Stimulated activated CD4-positive, alpha-beta T cell treated with anti-CD3 and anti-CD28 coated beads, Interleukin-1b, Interleukin-23, amount 100 ng/mL, for 1 hour (primary cell): ENCODE results near the gene BTBD9.

Experiments used
- DNase-seq, 2 donors: peaks; one replicate each; pipeline ENCODE4 v3.0.0-alpha.2; 2020; ENCODE audit warnings: low read depth in 2 of 2

The BTBD9 gene

DNA sequence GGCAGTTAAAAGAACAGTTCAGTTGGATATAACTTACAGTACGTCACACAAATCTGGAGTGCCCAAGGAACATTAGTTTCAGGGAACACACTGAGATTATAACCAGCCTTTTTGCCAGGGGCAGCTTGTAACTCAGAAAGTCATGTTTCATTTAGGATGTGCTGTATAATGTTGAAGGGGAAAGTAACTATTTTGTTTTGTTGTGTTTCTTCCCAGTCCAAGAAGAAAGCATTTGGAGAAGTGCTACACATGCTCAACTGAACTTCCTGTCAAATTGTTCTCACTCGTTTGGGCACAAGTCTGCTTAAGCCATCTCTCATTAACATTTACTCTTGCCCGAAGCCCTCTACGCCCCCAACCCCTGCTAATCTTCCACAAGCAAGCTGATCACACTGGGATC, 157.9 kb downstream of the BTBD9 start:
- DNase-seq, result no peak

DNA sequence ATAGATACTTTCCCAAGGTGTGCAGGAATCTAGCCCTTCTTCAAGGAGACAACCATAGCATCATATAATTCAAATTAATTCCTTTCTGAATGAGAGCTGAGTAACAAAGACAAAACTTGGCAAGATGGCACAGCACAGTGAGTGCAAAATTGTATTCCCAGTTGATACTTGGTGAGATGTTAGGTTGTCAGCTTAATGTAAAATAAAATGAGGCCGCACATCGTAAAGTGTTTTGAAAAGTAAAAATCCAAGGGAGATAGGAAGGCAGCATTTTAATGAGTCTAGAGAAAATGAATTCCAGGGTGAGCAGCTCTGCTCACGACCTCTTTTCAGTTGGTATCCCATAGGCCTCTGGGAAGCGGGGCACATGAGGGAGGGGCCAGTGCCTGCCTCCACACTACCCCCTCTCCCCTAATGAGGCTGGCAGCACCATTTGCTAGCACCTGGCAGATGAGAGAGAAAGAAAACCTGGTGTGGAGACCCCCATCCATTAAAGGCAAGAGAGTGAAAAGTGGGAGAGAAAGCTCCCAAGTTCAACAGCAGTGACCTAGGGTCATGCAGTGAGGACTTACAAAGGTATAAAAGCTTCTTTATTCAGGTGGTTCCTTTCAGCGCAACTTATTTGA, 158.4 kb downstream of the BTBD9 start:
- no peak for DNase-seq

DNA sequence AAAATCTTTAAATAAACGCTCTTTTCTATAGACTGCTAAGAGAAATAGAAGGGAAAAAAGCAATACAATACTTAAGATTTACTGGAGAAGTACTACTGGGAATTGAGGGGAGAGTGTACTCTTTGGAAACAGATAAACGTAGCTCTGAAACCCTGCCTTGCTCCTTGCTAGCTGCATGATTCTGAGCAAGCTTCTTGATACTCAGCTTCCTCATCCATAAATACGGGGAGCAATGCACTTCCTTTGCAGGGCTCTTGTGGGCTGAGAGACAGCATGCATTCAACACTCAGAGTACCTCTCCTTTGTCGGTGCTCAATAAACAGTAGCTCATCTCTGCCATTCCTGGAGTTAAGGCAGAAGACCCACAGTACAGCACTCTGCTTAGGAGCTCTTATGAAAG, 159.7 kb downstream of the BTBD9 start:
- no peak for DNase-seq

DNA sequence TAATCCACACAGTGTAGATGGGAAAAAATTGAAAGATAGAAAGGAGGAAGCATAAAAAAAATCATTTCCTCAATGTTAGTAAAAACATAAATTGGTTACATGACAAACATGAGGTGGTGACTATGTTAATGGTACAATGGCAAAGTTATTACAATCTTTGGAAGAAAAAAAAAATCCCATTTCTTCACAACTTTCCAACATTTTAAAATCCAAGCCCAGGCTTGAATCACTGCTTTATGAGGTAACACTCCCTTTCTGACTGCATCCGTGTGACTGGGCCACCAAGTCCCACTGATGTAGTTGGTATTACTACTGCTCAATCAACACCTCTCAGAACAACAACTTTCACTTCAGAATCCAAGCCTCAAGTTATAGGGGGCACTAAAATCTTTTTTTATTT, 160.4 kb downstream of the BTBD9 start:
- no peak for DNase-seq

DNA sequence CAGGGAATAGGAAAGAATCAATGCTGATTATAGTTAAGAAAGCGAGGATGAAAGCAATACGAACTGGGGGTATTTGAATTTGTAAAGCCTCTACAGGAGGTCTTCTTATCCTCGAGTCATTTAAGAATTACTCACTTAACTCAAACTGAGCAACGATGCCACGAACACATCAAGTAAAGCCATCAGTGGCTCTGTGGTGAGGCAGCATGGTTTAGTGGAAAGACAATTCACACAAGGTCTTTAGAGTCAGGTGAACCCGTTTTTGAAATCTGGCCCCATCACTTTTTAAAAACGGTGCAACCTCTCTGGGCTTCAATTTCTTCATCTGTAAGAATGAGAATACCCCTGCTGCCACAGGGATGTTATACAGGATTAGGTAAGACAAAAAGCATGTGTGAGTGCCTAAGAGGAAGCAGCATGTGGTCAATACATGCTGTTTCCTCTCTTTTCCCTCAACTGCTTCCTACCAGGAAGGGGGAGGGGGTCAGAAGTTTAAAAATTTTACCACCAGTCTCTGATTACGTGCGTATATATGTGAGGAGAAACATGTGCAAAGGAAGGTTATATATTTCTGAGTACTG, 162.0 kb downstream of the BTBD9 start:
- DNase-seq, result no peak

DNA sequence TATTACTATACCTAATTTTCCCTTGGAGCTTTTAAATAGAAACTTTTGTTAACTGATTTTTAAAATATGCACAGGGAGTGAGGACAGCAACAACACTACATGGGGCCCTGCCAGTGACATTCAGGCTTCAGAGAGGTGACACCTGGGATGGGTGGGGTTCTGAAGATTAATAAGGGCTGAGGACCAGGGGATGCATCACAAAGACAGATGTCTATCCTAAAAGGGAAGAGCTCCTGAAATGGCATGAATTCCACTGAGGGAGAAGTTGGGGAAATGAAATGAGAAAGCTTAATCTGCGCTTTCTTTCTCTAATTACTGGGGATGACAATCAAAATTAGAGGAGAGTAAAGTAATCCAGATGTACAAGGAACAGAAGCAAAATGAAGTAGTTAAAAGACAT, 162.8 kb downstream of the BTBD9 start:
- no peak for DNase-seq

DNA sequence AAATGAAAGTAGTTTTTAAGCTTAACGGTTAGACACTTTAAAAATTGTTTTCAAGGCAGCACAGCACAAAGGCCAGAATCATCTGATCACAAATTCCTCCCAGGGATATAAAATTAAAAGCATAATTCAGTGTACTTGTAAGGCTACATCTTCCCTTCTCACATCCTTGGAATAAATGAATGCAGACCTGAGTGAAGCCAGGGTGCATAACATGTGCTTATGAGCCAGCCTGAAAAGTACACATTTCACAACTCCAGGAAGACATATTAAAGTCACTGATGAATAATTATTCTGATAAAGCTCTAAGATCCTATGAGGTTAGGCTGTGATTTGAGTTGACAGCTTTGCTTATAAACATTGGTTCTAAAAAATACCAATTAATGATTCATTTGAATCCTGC, 163.6 kb downstream of the BTBD9 start:
- DNase-seq, result no peak

DNA sequence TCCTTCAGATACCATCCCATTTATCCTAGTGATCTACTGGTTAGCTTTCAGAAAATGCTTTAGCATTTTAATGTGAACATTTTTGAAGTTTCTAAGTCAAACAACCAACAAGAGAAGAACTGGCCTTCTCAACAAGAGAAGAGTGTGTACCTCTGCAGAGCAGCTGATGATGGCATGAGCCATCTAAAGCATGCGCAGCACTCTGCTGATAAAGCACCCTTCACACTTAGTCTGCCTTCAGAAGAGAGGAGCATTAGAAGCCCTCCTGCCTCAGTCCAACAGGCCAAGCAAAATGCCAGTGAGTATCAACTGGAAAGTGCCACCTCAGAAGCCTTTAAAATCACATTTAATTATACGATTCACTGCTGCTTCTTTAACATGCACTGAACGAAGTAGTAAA, 169.2 kb downstream of the BTBD9 start:
- no peak for DNase-seq

DNA sequence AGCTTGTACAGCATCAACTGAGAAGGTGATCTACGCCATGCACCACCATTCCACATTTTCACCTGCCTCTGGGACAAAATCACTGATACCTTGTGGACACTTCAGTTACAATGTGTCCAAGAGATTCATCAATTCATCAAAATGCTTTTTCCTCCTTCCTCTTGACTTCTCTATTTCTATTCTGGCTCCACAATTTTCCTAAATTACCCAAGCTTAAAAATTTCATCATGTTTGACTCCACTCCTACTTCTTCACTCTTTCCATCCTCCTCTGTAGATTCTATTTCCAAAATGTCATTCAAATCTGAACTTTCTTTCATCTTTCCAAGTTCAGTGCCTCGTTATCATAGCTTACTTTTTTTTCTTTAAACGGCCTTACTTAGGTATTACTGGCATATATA, 172.2 kb downstream of the BTBD9 start:
- DNase-seq, result no peak

DNA sequence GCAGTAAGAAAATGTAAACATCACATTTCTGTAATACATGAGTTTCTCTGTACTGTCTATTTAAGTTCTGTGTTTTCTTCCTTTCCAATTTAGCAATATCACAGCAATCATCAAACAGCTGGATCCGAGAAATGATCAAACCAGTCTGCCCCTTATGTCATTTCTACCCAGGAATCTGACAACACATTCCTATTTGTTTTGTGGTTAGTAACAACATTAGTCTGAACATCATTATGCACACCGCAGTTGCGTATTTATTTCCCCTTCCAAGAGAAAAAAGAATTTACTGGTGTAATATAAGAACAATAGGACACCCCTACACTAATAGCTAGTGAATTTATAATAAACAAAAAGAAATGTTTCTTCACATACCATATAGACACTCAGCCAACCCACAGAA, 179.5 kb downstream of the BTBD9 start:
- DNase-seq, result no peak

DNA sequence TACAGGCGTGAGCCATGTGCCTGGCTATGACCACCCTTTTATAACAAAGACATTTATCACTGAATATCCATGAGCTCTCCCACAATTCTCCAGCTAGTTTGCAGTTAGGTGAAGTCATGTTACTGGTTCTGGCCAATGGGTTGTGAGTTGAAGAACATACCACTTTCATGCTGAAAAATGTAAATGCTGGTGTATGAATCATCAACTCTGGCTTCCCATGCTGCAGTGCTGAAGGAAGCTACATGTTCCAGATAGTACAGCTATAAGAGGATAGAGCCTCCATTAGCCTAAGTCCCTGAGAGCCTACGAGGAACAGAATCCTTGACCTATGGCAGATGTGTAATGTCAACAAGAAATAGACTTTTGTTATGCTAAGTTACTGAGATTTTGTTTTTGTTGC, 180.4 kb downstream of the BTBD9 start:
- no peak for DNase-seq

DNA sequence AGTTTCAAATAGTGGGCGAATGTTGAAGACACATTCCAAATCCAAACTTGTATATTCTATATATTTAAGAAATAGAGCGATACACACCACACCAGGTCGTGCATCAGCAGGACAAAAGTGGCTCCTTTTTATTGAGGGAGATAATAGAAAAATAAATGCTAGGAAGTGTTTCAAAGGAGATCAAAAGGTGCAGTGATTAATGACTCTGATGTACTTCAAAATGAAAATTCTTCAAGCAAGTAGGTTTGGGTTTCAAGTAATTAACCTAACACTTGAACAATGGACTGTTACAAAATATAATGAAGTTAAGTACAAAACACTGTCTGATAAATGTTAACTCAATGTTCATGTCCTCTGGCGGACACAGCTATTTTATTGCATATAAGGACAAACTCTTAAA, 185.9 kb downstream of the BTBD9 start:
- no peak for DNase-seq

DNA sequence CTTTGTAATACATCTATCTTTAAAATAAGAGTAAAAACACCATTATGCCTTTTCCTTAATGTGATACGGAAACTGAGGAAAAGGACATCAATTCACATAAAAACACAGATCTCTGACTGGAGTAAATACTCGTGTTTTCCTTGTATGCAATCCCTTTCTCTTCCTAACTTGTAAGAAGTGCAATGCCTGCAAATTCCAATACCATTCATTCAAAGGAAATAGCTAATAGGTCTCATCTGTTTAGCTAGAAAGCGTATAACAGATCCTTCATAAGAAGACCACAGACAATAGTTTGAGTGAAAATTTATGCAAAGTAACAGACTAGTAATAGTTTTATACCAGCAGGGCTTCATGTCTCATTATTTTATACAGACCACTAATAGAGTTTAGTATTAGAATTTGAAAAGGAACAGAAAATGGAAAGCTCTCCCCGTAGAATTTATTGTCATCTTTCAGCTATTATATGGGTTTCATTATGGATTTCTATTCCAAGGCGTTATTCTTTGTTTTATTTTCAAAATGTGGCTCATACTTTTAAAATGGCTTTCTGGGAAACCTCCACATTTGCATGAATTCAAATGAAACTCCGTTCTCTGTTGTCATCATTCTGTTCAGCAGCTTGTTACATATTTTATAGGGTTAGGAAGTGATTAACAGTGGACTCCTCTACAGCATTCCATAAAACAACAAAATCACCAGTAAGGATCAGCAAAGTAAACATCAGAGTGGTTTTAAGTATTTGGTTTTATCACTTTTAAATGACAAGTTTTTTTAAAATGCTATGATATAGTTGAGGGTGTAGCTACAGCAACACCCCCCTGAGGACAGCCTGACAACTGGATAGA, 186.7 kb downstream of the BTBD9 start:
- no peak for DNase-seq

DNA sequence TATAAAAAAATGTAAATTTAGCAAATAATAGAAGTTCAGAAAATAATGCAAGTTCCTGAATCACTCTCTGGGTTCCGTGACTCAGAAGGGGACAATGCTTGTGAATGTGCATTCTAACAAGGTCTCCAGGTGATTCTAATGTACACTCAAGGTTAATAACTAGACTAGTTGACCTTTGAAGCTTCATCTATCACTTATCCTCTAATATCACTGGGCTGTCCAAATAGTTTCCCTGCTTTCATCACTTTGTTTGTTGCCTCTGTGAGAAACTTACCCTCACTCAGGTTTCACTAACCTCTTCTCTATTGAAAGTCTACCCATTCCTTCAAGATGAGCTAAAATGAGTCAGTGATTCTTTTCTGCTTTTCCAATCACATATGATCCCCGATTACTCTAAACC, 189.0 kb downstream of the BTBD9 start:
- DNase-seq, result no peak

DNA sequence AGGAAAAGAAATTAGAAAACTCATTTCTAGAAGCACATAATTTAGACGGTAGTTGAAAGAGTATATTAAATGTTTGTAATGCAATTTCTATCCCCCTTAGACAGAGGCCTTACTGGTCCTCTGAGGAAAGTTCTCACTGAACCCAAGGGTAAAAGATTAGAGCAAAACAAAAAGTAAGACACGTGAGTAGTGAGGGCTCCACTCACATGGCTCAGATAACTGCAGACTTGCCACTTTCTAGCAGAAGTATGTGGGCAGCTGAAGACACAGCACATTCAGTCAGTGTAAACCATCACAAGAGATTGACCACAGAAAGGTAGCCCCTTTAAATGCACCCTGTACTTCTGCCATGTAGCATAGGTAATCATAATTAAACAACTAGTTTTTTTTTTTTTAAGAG, 193.8 kb downstream of the BTBD9 start:
- DNase-seq, result no peak

DNA sequence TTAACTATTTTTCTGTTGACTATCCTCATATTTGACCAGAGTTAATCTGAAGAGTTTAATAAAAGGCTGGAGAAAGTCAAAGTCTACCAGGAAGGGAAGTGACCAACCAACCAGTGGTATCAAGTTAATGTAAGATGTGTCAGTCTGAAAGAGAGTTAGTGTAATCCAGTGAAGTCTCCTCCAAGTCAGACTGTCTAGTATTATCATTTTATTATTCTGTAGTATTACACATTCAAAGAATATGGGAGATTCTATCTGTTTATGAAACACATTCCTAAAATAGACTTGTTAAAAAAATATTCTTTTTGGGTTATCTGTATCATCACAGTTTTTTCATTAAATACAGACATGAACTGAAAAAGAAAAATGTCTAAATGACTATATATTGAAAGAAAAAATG, 194.4 kb downstream of the BTBD9 start:
- DNase-seq, result no peak

DNA sequence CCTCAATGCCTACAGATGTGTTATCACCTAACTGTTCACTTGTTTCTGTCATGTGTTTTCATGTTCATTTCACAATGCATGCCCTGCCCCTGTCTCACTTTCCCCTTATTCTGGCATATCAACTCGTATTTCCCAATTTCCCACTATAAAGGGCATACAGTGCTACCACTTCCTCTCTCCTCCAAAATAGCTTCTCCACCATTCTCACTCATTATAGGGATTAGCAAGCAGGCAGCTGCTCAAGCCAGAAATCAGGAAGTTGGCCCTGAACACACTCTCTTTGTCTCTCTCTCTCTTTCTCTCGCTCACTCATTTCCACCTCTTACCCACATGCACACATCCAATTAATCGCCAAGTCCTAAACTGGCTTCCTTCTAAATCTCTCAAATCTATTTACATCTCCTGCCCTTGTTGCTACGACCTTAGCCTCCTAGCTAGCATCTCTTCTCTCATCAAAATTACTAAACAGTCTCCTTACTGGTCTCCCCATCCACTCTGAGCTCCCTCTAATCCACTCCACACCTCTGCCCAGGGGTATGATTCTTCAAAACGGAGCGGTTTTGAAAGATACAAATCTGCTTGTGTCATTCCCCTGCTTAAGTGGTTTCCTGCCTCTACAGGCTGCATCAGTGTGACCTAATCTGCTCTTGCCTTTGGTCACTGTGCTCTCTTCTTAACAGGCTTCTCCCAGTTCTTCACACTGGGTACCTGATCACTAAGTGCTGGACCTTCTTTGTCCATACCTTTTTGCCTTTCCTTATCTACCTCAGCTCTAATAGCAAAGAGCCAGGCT, 196.2 kb downstream of the BTBD9 start:
- no peak for DNase-seq

DNA sequence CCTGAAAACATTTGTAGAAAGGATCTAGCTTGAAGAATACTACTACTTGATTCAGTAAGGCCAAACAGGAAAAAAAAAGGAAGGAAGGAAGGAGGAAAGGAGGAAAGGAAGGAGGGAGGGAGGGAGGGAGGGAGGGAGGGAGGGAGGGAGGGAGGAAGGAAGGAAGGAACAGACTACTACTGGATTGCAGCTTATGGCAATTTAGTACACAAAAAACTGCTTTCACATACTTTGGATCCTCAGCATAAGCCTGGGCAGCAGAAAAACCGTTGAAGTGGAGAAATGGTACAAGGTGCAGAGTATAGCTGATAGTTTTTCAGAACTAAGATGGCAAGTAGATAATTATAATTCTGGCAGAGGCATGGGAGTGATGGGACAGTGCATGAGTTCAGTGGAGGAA, 201.6 kb downstream of the BTBD9 start:
- no peak for DNase-seq

DNA sequence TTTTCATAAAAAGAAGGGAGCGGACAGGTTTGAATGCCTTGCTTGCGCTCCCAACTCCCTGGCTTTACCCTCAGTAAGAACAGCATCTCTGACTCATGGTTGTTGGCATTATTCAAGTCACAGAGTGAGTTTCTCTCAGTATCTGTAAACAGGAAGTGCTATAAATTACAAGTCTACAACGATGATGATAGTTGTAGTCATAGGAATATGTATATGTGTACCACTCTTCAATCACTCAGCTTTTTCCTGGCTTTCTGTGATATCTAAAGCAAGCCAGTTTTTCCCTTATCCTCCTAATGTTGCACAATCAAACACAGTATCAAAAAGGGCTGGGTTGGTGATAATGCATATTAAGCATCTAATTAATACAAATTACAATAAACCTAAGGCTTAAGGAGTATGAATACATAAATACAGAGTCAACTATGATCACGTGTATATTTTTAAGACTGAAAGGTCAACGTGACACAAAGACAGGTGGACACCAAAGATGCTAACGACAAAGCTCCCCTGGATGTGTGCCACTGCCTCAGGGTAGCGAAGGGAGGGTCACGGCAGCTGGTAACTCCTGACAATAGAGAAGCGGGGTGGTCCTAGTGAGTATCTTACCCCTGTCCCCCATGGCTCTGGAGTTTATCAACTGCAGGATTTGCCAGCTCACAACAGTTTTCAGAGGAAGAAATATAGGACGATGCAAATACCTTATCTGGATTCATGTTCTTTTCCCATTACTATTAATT, 202.8 kb downstream of the BTBD9 start:
- no peak for DNase-seq

DNA sequence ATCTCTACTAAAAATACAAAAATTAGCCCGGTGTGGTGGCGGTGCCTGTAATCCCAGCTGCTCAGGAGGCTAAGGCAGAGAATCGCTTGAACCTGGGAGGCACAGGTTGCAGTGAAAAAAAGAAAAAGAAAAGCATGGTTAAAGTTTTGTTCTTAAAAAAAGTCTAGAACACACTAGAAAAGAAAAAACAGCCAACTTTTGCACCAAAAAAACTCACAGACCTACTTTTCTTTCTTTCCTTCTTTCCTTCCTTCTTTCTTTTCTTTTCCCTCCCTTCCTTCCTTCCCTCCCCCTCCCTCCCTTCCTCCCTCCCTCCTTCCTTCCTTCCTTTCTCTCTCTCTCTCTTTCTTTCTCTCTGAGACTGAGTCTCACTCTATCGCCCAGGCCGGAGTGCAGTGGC, 204.4 kb downstream of the BTBD9 start:
- no peak for DNase-seq

DNA sequence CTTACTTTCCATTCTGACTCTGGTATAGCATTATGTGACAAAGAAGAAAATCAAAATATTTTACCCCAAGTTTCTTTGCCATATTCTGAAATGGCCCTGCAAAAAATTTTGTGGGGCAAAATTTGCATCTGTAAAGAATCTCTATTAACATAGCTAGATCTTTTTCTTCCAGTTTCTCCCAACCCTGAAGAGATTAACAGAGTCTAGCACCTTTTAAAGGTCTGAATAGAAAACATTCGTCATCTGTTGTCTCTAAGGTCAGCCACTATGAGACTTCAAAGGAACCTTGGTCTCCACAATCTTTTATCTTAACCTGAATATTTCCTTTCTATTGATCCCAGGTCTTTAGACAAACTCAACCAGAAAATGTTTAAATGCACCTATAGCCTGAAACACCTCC, 205.7 kb downstream of the BTBD9 start:
- DNase-seq, result no peak

DNA sequence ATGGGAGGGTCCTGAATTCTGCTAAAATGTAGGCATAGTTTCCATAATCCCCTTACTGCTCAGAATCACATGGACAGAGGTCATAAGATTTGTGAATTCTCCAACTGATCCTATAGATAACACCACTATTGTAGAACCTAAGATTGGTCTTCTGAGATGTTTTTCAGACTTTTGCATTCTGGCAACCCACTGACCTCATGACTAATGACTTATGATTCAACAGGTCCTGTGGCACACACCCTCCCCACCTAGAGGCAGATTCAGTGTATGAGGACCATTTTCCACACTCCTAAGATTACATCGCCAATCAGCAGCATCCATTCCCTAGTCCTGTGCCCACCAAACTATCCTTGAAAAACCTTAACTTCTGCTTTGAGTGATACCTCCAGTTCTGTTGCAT, 207.2 kb downstream of the BTBD9 start:
- DNase-seq, result no peak
